GM21576 (cell line): Measurements from ENCODE around the gene KICS2.
A peak's percentile ranks its signal among the peaks of the same experiment; 100 is the strongest.

Source experiments
- ATAC-seq: cut with Tn5 transposase; IDR thresholded peaks from one replicate; pipeline ENCODE4 v1.9.1; 2021; ENCODE audit warnings: mild to moderate bottlenecking, moderate library complexity; ENCODE audit not compliant: unreplicated experiment

KICS2 gene

GRCh38 chr12:64222009-64222765, at the start of gene KICS2:
KICS2 (minus strand) TSS chr12:64222296; CDS start chr12:64222237, 59 bp downstream.
- ATAC-seq: peak; percentile 93

DNA sequence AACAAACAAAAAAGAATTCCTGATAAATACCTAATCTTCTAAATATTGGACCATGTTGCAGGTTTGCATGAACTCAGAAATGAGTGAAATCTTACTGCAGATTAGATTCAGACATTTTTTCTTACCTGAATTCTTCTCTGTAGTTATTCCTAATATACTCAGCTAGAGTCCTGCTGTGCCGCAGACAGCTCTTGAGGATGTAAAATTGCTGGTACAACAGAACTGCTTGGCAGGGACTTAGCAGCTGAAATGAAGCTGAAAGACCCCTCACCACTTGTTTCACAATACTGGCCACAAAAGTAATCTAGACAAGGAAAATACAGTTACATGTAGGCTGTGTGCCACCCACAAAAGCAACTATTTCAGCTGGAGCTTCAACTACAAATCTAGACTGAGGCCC, 48.3 kb upstream of the KICS2 start:
- no peak for ATAC-seq

- no peak for ATAC-seq
Observed at GRCh38 chr12:64269161-64269560, 47.1 kb upstream of the KICS2 start.

GRCh38 chr12:64268409-64268808, 46.3 kb upstream of the KICS2 start:
- no peak for ATAC-seq

DNA sequence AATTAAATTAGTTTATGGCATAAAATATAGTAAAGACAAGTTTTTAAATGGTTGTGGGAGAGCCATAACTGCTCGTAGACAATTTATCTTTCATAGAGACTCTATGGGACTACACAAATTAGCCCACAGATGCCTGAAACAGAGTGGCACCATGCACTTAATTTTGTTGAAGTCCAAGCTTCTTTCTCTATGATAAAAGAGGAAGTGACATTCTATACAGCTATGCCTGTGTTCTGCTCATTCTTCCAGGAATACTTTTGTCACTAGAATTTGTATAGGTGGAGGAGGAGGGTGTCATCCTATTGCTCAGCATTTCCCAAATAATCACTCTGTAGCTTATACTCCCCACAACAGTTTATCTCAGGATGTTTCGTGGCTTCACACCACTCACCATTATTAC, 43.7 kb upstream of the KICS2 start:
- no peak for ATAC-seq

- ATAC-seq: no peak
Observed at GRCh38 chr12:64261813-64262212, 39.7 kb upstream of the KICS2 start.

GRCh38 chr12:64258576-64258975, 36.5 kb upstream of the KICS2 start:
- ATAC-seq: no peak

GRCh38 chr12:64256166-64256800, 34.2 kb upstream of the KICS2 start:
- no peak for ATAC-seq

GRCh38 chr12:64255249-64255648, 33.2 kb upstream of the KICS2 start:
- ATAC-seq: no peak

- no peak for ATAC-seq
Observed at GRCh38 chr12:64253356-64253755, 31.3 kb upstream of the KICS2 start.

GRCh38 chr12:64252681-64253080, 30.6 kb upstream of the KICS2 start:
- ATAC-seq: no peak

DNA sequence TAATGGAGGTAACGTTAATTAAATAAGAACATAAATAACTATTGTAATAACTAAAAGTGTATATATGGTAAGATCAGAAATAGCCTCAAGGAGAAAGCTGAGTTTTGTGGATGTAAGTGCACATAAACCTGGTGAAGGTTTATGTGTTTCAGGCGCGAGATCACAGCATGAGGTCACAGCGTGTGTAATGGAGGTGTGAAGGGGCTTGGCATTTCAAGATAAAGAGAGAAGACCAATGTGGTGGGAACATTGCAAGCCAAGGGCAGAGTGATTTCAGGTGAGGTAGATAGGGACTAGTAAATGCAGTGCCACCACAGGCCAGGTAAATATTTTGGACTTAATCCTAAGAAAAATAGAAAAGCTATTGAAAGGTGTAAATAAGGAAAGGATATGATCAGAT, 21.7 kb upstream of the KICS2 start:
- ATAC-seq: no peak

GRCh38 chr12:64240781-64241180, 18.7 kb upstream of the KICS2 start:
- no peak for ATAC-seq

DNA sequence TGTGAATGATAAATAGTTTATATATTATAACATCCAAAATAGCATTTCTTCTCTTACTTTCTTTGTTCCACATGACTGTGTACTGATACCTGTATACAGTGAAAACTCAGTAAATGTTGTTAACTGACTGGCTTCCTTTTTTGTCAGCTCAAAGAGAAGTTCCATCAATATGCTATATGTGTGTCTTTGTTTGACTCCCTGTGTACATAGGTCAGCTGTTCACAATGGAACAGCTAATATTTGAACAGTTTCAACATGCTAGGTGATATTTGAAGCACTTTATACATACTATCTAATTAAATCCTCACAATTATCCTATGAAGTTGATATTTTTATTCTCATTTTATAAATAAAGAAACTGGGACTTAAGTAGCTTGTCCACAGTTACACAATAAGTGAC, 15.3 kb upstream of the KICS2 start:
- ATAC-seq: no peak

- no peak for ATAC-seq
Observed at GRCh38 chr12:64236549-64236948, 14.5 kb upstream of the KICS2 start.

DNA sequence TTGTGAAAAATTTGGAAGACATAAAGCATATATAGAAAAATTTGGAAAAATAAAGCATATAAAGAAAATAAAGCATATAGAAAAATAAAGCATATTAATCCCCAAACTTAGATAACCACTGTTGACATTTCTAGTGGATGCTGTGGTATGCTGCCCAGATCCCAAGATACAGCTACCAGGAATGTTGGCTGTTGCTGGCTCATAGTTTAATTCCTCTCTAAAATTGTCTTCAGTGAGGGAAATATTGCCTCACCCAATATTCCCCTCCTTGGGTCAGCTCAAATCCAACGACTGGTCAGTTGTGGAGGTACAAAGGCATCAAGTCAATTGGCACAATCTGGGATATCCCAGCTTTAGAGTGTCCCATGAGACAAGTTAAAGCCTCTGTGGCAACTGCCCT, 10.1 kb upstream of the KICS2 start:
- no peak for ATAC-seq

DNA sequence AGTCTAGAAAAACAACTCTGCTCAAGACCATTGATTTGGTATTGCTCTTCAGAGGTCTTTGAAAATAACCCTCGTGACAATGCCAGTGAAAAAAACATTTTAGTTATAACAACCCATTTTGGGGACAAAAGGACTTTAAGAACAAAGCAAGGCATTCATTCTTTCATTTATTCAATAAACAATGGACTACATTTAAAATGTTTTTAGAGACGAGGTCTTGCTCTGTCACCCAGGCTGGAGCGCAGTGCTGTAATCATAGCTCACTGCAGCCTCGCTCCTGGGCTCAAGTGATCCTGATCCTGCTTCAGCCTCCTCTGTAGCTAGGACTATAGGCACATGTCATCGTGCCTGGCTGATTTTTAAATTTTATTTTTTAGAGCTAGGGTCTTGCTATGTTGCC, 7.7 kb upstream of the KICS2 start:
- no peak for ATAC-seq

DNA sequence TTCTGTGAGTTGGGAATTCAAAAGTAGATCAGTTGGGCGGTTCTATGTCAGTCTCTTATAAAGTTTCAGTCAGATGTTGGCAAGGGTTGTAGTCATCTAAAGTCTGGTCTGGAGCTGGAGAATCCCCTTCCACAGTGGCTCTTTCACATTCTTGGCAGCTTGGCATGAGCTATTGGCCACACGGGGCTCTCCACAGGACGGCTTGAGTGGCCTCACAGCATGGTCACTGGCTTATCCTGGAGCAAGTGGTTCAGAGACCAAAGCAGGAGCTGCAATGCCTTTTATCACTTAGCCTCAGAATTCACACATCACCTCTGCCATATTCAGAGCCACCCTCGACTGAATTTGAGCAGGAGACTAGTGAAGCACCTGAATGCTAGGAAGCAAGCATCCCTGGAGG, 7.1 kb upstream of the KICS2 start:
- ATAC-seq: no peak

DNA sequence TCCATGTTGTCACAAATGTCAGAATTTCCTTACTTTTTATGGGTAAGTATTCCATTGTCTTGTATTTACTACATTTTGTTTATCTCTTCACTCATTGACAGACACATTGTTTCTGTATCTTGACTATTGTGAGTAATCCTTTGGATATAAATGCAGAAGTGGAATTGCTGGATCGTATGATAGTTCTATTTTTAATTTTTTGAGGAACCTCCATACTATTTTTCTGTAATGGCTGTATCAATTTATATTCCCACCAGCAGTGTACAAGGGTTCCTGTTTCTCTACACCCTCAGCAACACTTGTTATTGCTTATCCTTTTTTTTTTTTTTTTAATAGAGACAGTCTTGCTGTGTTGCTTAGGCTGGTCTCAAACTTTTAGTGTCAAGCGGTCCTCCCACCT, 3.5 kb upstream of the KICS2 start:
- no peak for ATAC-seq

DNA sequence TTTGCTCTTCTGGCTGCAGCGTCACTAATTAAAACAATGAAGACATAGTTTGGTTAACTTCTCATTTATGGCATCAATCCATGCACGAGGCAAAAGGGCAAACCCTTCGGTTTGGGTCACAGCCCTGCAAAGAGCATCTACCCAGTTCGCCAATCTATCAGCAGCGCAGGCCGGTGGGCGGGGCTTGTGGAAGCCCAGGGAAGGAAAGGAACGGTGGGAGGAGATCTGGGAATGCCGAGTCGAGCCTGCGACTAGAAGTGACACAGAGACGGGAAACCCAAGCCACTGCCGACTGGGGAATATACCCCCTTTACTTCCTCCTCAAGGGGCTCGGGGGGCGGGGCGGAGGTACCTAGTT, 466 bp downstream of the KICS2 start:
- ATAC-seq: peak; percentile 25

- no peak for ATAC-seq
Observed at GRCh38 chr12:64220046-64220445, 2.0 kb downstream of the KICS2 start.

DNA sequence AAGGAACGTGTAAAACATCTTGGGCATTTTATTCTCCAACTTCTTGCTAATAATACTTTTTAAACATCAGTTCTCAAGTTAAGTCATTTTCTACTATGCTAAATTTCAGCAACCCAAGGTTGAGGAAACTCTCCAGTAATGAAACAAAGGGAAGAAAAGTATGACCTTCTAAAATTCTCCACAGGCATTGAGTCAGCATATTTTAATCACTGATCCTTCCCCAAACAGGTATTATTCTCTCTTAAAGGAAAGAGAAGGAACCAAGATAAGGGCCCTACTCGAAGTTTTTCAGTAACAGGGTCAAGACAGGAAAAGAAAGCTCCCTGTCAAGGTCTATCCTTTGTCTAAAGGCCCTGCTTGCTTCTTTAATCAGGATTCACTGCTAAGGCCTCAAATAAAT, 3.0 kb downstream of the KICS2 start:
- ATAC-seq: no peak

DNA sequence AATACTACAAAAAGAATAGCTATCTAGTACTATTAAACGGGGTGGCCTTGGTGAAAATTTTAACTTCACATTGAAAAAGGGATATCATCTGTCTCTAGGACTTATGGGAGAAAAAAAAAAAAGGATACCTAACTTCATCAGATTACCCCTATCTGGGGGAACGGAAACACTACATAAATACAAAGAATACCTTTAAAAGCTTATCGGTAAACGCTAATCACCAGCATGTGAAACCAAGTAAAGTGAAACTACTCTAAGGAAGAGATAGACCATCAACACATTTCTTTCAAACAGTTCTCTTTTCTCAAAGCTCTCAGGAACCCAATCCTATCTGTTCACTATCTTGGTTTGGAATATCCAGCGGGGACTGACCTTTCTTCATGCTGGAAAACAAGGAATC, 3.5 kb downstream of the KICS2 start:
- ATAC-seq: no peak
